Measurements from ENCODE around the gene COPS7B.

Gene COPS7B

GRCh38 chr2:231803501-231804138, 17.4 kb downstream of the COPS7B start:
- CTCF ChIA-PET, result interaction anchor here (7.5 kb wide), 1 partner anchor 12 kb away, joined by 74 read pairs; no protein-coding TSS in a partner anchor
- no peak for DNase-seq (ENCODE audit: low read depth, low spot score)
- TF ChIP-seq CTCF (IDR thresholded peaks at IDR 0.05; ENCODE audit: insufficient read depth, low read length, missing control alignments), result no peak

GRCh38 chr2:231807020-231807419, 20.8 kb downstream of the COPS7B start:
- ChIA-PET POLR2A (interaction anchor here (0.6 kb wide), 2 partner anchors 14 to 190 kb away, joined by 3 to 4 read pairs; no protein-coding TSS in a partner anchor), CTCF (interaction anchor here (0.8 to 3.2 kb wide), 6 partner anchors 11 to 326 kb away, joined by 3 to 20 read pairs (median 4); partner anchors contain the start of gene COPS7B)
- TF ChIP-seq CTCF (IDR thresholded peaks at IDR 0.05; ENCODE audit: insufficient read depth, low read length, missing control alignments), result no peak
- H3K4me3 ChIP-seq (ENCODE audit: low read depth, low read length), result no peak overlapping the region
- DNase-seq (ENCODE audit: low read depth, low spot score), result no peak

More at GRCh38 chr2:231803501-231804138, 17.4 kb downstream of the COPS7B start:
- POLR2A ChIA-PET, result no interaction called here
- no peak overlapping the region for H3K4me3 ChIP-seq (ENCODE audit: low read depth, low read length)

- peak; percentile 31 for DNase-seq (ENCODE audit: low read depth, low spot score)
- CTCF ChIA-PET, result interaction anchor here (0.6 to 4.0 kb wide), 4 partner anchors 11 to 95 kb away, joined by 3 to 31 read pairs (median 4); no protein-coding TSS in a partner anchor
Observed at GRCh38 chr2:231810905-231811304, 24.7 kb downstream of the COPS7B start.

GRCh38 chr2:231816327-231817026, 30.2 kb downstream of the COPS7B start:
- ChIA-PET CTCF (interaction anchor here (1.1 to 1.7 kb wide), 2 partner anchors 15 to 103 kb away, joined by 4 to 6 read pairs; no protein-coding TSS in a partner anchor), POLR2A (no interaction called here)
- DNase-seq (ENCODE audit: low read depth, low spot score), result no peak
- TF ChIP-seq CTCF (IDR thresholded peaks at IDR 0.05; ENCODE audit: insufficient read depth, low read length, missing control alignments), result no peak
- H3K4me3 ChIP-seq (ENCODE audit: low read depth, low read length), result no peak overlapping the region

More at GRCh38 chr2:231810905-231811304, 24.7 kb downstream of the COPS7B start:
- POLR2A ChIA-PET, result no interaction called here
- TF ChIP-seq CTCF (IDR thresholded peaks at IDR 0.05; ENCODE audit: insufficient read depth, low read length, missing control alignments), result no peak
- no peak overlapping the region for H3K4me3 ChIP-seq (ENCODE audit: low read depth, low read length)

GRCh38 chr2:231819447-231820042, 33.3 kb downstream of the COPS7B start:
- no peak for DNase-seq (ENCODE audit: low read depth, low spot score)
- no peak for TF ChIP-seq CTCF (IDR thresholded peaks at IDR 0.05; ENCODE audit: insufficient read depth, low read length, missing control alignments)
- no peak overlapping the region for H3K4me3 ChIP-seq (ENCODE audit: low read depth, low read length)
- CTCF ChIA-PET, result no interaction called here
- POLR2A ChIA-PET, result interaction anchor here (0.6 kb wide), 1 partner anchor 128 kb away, joined by 3 read pairs; no protein-coding TSS in a partner anchor

All from AG04449 (cell line).